Liver (tissue), 9 donors: ENCODE measurements around the gene HMG20B. TPM values are rescaled to one million over a fixed set of nuclear protein-coding genes. Genes with fewer than 3 reads are reported as not detected.

Experiments used
- DNase-seq: peaks from one replicate; pipeline ENCODE4 v3.0.0-alpha.2; 2017; ENCODE audit warnings: low spot score
- H3K27ac ChIP-seq, 2 donors: one replicate each; pipeline ENCODE4 v1.7.0; 2013; ENCODE audit warnings: inconsistent platforms in 2 of 2, low read length in 2 of 2, control low read depth in 1 of 2, low read depth in 1 of 2, mild to moderate bottlenecking in 1 of 2
- H3K27me3 ChIP-seq, 4 donors: one replicate each; pipeline versions ENCODE4 v1.6.1 to v1.7.0; 2013; ENCODE audit warnings: low read length in 3 of 4, inconsistent platforms in 1 of 4, mild to moderate bottlenecking in 1 of 4, moderate library complexity in 1 of 4; ENCODE audit not compliant: control insufficient read depth in 4 of 4, insufficient read depth in 4 of 4
- H3K36me3 ChIP-seq, 4 donors: one replicate each; pipeline versions ENCODE4 v1.6.1 to v1.7.0; 2013; ENCODE audit warnings: low read length in 3 of 4, mild to moderate bottlenecking in 3 of 4, low read depth in 1 of 4, moderate library complexity in 1 of 4; ENCODE audit not compliant: control insufficient read depth in 4 of 4, insufficient read depth in 3 of 4
- H3K4me1 ChIP-seq, 4 donors: one replicate each; pipeline versions ENCODE4 v1.6.1 to v1.7.0; 2013; ENCODE audit warnings: low read length in 3 of 4, mild to moderate bottlenecking in 3 of 4, moderate library complexity in 1 of 4; ENCODE audit not compliant: control insufficient read depth in 4 of 4, insufficient read depth in 4 of 4
- H3K4me3 ChIP-seq, 3 donors: one replicate each; pipeline versions ENCODE4 v1.6.1 to v1.7.0; 2013; ENCODE audit warnings: low read length in 3 of 3, control low read depth in 1 of 3, low read depth in 1 of 3, mild to moderate bottlenecking in 1 of 3
- H3K9ac ChIP-seq, 2 donors: one replicate each; pipeline ENCODE4 v1.7.0; 2013; ENCODE audit warnings: low read length in 2 of 2, mild to moderate bottlenecking in 2 of 2, moderate library complexity in 2 of 2, control low read depth in 1 of 2, low read depth in 1 of 2
- H3K9me3 ChIP-seq, 4 donors: one replicate each; pipeline versions ENCODE4 v1.6.1 to v1.7.0; 2013; ENCODE audit warnings: low read length in 3 of 4; ENCODE audit not compliant: control insufficient read depth in 4 of 4
- ATF3 ChIP-seq: IDR thresholded peaks from 2 replicates; pipeline ENCODE4 v1.6.1; 2016; ENCODE audit warnings: antibody characterized with exemption
- CTCF ChIP-seq: fragments of 150-350 bp; IDR thresholded peaks from 2 replicates; pipeline ENCODE4 v1.5.1; 2017; ENCODE audit warnings: improper control_type of control experiment, low read depth, low read length; ENCODE audit not compliant: missing input control
- EGR1 ChIP-seq, 2 donors: IDR thresholded peaks; 2 replicates each; pipeline ENCODE4 v1.6.1; 2016 to 2018; ENCODE audit warnings: antibody characterized with exemption in 2 of 2, low read depth in 2 of 2
- FOXA1 ChIP-seq: IDR thresholded peaks from 2 replicates; pipeline ENCODE4 v1.6.1; 2016; ENCODE audit warnings: antibody characterized with exemption
- FOXA2 ChIP-seq: IDR thresholded peaks from 2 replicates; pipeline ENCODE4 v1.6.1; 2016; ENCODE audit warnings: antibody characterized with exemption
- GABPA ChIP-seq, 2 donors: IDR thresholded peaks in 1 of 2; conservative IDR thresholded peaks in 1 of 2; 2 replicates each; pipeline ENCODE4 v1.6.1; 2016; ENCODE audit warnings: antibody characterized with exemption in 2 of 2, mild to moderate bottlenecking in 1 of 2, moderate library complexity in 1 of 2
- HNF4A ChIP-seq, 2 donors: conservative IDR thresholded peaks; 2 replicates each; pipeline ENCODE4 v1.6.1; 2016; ENCODE audit warnings: antibody characterized with exemption in 2 of 2, mild to moderate bottlenecking in 2 of 2
- HNF4G ChIP-seq: IDR thresholded peaks from 2 replicates; pipeline ENCODE4 v1.6.1; 2016; ENCODE audit warnings: antibody characterized with exemption
- JUND ChIP-seq, 2 donors: IDR thresholded peaks; 2 replicates each; pipeline ENCODE4 v1.6.1; 2016; ENCODE audit warnings: antibody characterized with exemption in 2 of 2
- MAX ChIP-seq: IDR thresholded peaks from 2 replicates; pipeline ENCODE4 v1.6.1; 2016; ENCODE audit warnings: antibody characterized with exemption
- NR2F2 ChIP-seq: IDR thresholded peaks from 2 replicates; pipeline ENCODE4 v1.6.1; 2016; ENCODE audit warnings: antibody characterized with exemption
- RAD21 ChIP-seq, 2 donors: IDR thresholded peaks; 2 replicates each; pipeline ENCODE4 v1.6.1; 2016; ENCODE audit warnings: antibody characterized with exemption in 2 of 2, mild to moderate bottlenecking in 2 of 2
- RXRA ChIP-seq, 2 donors: IDR thresholded peaks; 2 replicates each; pipeline ENCODE4 v1.6.1; 2017 to 2018; ENCODE audit warnings: antibody characterized with exemption in 2 of 2, mild to moderate bottlenecking in 1 of 2
- SP1 ChIP-seq: IDR thresholded peaks from 2 replicates; pipeline ENCODE4 v1.6.1; 2018; ENCODE audit warnings: antibody characterized with exemption, mild to moderate bottlenecking
- TAF1 ChIP-seq: conservative IDR thresholded peaks from 2 replicates; pipeline ENCODE4 v1.6.1; 2016; ENCODE audit warnings: antibody characterized with exemption, mild to moderate bottlenecking
- YY1 ChIP-seq: IDR thresholded peaks from 2 replicates; pipeline ENCODE4 v1.6.1; 2016; ENCODE audit warnings: antibody characterized with exemption, mild to moderate bottlenecking
- WGBS: extraction: QIAGEN DNeasy Blood & Tissue Kit; methylation state at CpG from one replicate; pipeline ENCODE4 v1.1.7; 2013; 5-methylcytosine and 5-hydroxymethylcytosine counted together
- polyA plus RNA-seq, 2 donors: library from polyadenylated mRNA; stranded (reverse) in 1 of 2; unstranded in 1 of 2; fragments of 200-250 nt in 1 of 2; fragments of >200 nt in 1 of 2; fragmentation: Nextera tagmentation in 1 of 2; extraction: Ambion mirVana in 1 of 2; gene quantifications; one replicate each; pipeline versions ENCODE4 v1.2.1 to v1.2.3, GENCODE V29; 2013 to 2015
- total RNA-seq, 2 donors: library from RNA; depleted of rRNA; stranded (reverse); fragments of >200 nt; gene quantifications; one replicate each; pipeline ENCODE4 v1.2.3, GENCODE V29; 2014
- TF ChIP-seq, protein P1 (sequence below): IDR thresholded peaks from 2 replicates; pipeline ENCODE4 v1.6.1; 2016; ENCODE audit warnings: antibody characterized with exemption, mild to moderate bottlenecking
- TF ChIP-seq, protein P2 (sequence below): IDR thresholded peaks from 2 replicates; pipeline ENCODE4 v1.6.1; 2016; ENCODE audit warnings: antibody characterized with exemption
- donor health status: healthy.
- donor health status: healthy.
- donor health status: healthy.
- donor health status: healthy.
- donor health status: healthy.

The HMG20B gene
- total and polyA plus RNA-seq, 4 donors: 28.6 to 35.1 (median 30.5) TPM

DNA sequence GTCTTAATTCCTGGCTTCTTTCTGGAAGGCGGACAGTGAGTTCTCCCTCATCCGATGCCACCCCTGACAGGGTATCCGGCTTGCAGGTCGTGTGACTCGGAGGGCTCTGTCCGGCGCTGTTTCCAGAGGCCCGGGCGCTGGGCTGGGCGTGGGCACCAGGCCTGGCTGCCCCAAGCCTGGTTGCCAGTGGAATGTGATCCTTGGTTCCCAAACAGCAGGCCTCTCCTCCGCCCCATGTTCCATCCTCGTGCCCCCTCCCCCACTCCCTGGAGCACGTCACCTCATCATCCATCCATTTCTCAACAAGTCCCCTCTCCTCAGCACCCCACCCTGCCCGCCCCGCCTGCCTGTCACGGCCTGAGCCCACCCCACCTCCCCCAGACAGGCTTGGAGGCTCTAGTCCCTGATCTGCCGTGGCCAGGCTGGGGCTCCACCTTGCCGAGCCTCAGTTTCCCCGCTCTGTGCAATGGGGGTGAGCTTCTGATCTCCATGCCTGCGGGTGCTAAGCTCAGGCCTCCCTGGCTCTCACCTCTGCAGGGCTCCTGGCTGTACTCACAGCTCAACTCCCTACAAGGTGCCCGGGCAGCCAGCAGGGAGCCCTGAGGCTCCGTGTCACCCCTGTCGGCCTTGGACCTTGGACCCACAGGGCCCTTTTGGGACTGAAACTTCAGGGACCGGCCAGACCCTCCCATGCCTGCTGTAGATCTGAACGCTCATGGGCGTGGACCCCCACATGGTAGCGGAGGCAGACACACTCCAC lies 31.7 kb downstream of the HMG20B start:
- no peak overlapping the region for H3K9ac ChIP-seq
- no peaks in the 10 kb centered on the region for H3K36me3 ChIP-seq
- no peaks in the 10 kb centered on the region for H3K9me3 ChIP-seq
- 73% methylated on average over 27 of the region's 27 CpGs for WGBS
- H3K4me1 ChIP-seq: peaks cover 0 to 8% (median 4%) of the 10 kb centered on the region in 4 donors
- H3K27me3 ChIP-seq: no peaks in the 10 kb centered on the region
- no peak for DNase-seq
- TF ChIP-seq SP1: no peak
- TF ChIP-seq MAX: no peak
- TF ChIP-seq EGR1 (IDR thresholded peaks at IDR 0.05; ENCODE audit: low read depth in 2 of 2): no peak
- no peak for TF ChIP-seq NR2F2
- TF ChIP-seq RXRA (IDR thresholded peaks at IDR 0.05): no peak
- TF ChIP-seq, protein P1, sequence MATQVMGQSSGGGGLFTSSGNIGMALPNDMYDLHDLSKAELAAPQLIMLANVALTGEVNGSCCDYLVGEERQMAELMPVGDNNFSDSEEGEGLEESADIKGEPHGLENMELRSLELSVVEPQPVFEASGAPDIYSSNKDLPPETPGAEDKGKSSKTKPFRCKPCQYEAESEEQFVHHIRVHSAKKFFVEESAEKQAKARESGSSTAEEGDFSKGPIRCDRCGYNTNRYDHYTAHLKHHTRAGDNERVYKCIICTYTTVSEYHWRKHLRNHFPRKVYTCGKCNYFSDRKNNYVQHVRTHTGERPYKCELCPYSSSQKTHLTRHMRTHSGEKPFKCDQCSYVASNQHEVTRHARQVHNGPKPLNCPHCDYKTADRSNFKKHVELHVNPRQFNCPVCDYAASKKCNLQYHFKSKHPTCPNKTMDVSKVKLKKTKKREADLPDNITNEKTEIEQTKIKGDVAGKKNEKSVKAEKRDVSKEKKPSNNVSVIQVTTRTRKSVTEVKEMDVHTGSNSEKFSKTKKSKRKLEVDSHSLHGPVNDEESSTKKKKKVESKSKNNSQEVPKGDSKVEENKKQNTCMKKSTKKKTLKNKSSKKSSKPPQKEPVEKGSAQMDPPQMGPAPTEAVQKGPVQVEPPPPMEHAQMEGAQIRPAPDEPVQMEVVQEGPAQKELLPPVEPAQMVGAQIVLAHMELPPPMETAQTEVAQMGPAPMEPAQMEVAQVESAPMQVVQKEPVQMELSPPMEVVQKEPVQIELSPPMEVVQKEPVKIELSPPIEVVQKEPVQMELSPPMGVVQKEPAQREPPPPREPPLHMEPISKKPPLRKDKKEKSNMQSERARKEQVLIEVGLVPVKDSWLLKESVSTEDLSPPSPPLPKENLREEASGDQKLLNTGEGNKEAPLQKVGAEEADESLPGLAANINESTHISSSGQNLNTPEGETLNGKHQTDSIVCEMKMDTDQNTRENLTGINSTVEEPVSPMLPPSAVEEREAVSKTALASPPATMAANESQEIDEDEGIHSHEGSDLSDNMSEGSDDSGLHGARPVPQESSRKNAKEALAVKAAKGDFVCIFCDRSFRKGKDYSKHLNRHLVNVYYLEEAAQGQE: no peak
- TF ChIP-seq ATF3: no peak
- no peak for TF ChIP-seq FOXA1
- no peak for TF ChIP-seq JUND (IDR thresholded peaks at IDR 0.05)
- no peak for TF ChIP-seq CTCF
- TF ChIP-seq GABPA (IDR thresholded peaks at IDR 0.05 in 1 of 2, conservative IDR thresholded peaks at IDR 0.05 in 1 of 2): no peak
- TF ChIP-seq YY1: no peak
- no peak for TF ChIP-seq HNF4G
- TF ChIP-seq, protein P2, sequence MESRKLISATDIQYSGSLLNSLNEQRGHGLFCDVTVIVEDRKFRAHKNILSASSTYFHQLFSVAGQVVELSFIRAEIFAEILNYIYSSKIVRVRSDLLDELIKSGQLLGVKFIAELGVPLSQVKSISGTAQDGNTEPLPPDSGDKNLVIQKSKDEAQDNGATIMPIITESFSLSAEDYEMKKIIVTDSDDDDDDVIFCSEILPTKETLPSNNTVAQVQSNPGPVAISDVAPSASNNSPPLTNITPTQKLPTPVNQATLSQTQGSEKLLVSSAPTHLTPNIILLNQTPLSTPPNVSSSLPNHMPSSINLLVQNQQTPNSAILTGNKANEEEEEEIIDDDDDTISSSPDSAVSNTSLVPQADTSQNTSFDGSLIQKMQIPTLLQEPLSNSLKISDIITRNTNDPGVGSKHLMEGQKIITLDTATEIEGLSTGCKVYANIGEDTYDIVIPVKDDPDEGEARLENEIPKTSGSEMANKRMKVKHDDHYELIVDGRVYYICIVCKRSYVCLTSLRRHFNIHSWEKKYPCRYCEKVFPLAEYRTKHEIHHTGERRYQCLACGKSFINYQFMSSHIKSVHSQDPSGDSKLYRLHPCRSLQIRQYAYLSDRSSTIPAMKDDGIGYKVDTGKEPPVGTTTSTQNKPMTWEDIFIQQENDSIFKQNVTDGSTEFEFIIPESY: no peak
- no peak for TF ChIP-seq TAF1
- TF ChIP-seq HNF4A (conservative IDR thresholded peaks at IDR 0.05): no peak
- TF ChIP-seq RAD21 (IDR thresholded peaks at IDR 0.05): no peak
- TF ChIP-seq FOXA2: no peak
- H3K4me3 ChIP-seq: peak overlapping the region in 1 of 3 donors; percentile 3
- H3K27ac ChIP-seq: peak overlapping the region; percentile 55 to 63
